ENCODE data around the gene PSMD4. TPM values are rescaled to one million over a fixed set of nuclear protein-coding genes. Genes with fewer than 3 reads are reported as not detected.

PSMD4 gene
- polyA plus RNA-seq, 2 of the 4 experiments (the other 2 are of a cell fraction) = 207 to 265 TPM

DNA sequence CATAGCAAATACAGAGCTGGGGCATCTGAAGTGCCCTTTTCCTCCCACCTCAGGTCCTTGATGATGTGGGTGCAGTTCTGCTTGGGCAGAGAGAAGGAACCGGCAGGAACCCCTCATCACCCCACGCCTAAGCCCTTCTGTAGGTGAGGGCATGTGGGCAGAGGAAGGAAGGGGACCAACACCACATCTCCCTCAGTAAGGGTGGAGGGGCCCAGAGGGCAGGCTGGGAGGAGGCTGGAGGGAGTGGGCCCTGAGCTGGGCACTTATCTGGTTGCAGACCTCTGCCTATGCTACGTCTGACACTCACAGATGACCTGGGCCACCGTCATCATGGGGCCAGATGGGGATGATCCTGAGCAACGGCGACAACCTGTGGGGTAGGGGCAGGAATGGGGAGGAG lies 38.6 kb downstream of the PSMD4 start:
- CTCF ChIA-PET = interaction anchor here (1.7 to 42.1 kb wide), 5 partner anchors 8 to 48 kb away, joined by 4 to 831 read pairs (median 13); partner anchors contain the start of gene ZNF687
- Histone ChIP-seq H3K4me2 (no peak overlapping the region), H3K9me3 (no peaks in the 10 kb centered on the region), H3K4me1 (no peaks in the 10 kb centered on the region), H3K4me3 (no peak overlapping the region), H3K27ac (no peak overlapping the region)
- FAIRE-seq (no peak), DNase-seq (ENCODE audit: low read depth in 1 of 2, low spot score in 1 of 2) (no peak), ATAC-seq (peak in 1 of 2 experiments; percentile 3; a peak in 3 of 6 replicates)
- TF ChIP-seq HOXA7 (CRISPR knock-in tag; IDR thresholded peaks at IDR 0.05) (no peak), POLR2AphosphoS2 (conservative IDR thresholded peaks at IDR 0.05; ENCODE audit: low read length) (0 out of 2 replicates have a peak, but pooled peaks have one; percentile 46)
- POLR2A ChIA-PET = interaction anchor here (0.5 to 2.3 kb wide), 2 partner anchors 12 to 28 kb away, joined by 3 to 7 read pairs; partner anchors contain the start of gene ZNF687
- 78% methylated on average over 4 of the region's 6 CpGs for WGBS (ENCODE audit: missing lambda C conversion rate)

DNA sequence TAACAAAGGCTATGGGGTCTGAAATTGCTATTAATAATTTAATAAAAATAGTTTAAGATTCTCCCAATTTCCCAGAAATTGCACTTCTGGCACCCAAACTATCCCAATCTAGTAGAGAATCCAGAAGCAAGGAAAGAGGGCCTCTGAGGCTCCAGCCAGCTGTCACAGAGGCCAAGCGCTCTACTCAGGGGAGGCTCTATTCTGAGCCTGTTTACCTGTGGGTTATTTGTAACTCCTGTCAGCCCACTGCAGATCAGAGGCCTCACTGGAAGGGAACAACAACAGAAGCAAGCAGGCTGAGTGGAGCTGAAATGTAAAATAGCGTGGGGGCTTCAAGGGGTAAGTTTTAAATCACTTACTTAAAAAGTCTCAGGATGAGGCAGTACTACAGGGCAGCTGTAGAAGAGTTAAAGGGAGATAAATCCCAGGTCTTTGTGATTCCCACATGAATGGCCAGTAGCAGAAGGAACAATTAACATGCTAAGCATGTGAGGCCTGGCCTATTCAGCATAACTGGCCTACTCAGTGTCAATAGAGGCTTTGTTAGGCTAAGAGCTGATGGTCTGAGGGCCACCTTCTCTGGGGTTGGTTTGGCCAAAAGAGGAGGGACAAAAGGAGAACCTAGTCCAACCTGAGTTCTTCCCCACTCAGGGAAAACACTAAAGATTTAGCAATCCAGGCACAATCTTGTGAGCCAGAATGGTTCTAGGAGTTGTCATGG lies 40.4 kb downstream of the PSMD4 start:
- FAIRE-seq = no peak
- CTCF ChIA-PET = interaction anchor here (1.0 to 42.1 kb wide), 9 partner anchors 11 to 440 kb away, joined by 3 to 831 read pairs (median 3); partner anchors contain the start of gene ZNF687
- POLR2A ChIA-PET = interaction anchor here (0.5 to 2.3 kb wide), 2 partner anchors 13 to 46 kb away, joined by 4 to 7 read pairs; partner anchors contain the start of gene ZNF687

DNA sequence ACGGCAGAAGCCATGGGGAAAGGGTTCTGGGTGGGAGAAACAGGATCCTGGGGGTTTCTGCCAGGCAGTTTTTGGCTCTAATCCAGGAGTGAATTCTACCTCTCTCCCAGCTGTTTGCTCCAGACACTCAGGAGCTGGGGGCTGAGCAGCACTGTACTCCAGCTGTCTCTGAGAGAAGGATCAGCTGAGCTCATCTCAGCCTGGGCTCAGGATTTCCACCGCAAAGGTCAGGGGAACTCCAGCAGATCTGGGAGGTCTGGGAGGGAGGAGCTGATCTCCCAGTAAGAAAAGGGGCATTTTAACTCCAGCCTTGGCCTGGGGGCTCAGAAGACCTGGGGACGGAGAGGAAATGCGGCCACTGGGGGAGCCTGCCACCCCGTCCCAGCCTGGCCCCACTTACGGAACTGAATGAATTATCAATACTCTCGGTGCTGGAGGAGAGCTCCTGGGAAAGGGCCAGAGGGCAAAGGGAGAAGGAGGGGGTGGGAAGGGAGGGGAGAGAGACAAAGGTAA lies 55.3 kb downstream of the PSMD4 start:
- no peak overlapping the region for H3K4me3 ChIP-seq
- FAIRE-seq (no peak), DNase-seq (ENCODE audit: low read depth in 1 of 2, low spot score in 1 of 2) (no peak), ATAC-seq (no peak)
- no peak for TF ChIP-seq POLR2AphosphoS2 (conservative IDR thresholded peaks at IDR 0.05; ENCODE audit: low read length)
- TF ChIP-seq HOXB5 (CRISPR knock-in tag; IDR thresholded peaks at IDR 0.05) = no peak
- TF ChIP-seq HOXB13 (CRISPR knock-in tag; IDR thresholded peaks at IDR 0.05; ENCODE audit: low read depth) = no peak
- TF ChIP-seq PHF8 (IDR thresholded peaks at IDR 0.05; ENCODE audit: borderline replicate concordance, low read depth) = no peak
- TF ChIP-seq, protein P1, sequence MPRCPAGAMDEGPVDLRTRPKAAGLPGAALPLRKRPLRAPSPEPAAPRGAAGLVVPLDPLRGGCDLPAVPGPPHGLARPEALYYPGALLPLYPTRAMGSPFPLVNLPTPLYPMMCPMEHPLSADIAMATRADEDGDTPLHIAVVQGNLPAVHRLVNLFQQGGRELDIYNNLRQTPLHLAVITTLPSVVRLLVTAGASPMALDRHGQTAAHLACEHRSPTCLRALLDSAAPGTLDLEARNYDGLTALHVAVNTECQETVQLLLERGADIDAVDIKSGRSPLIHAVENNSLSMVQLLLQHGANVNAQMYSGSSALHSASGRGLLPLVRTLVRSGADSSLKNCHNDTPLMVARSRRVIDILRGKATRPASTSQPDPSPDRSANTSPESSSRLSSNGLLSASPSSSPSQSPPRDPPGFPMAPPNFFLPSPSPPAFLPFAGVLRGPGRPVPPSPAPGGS (IDR thresholded peaks at IDR 0.05) = no peak
- no peak for TF ChIP-seq RFX5 (IDR thresholded peaks at IDR 0.05)
- TF ChIP-seq, protein P2, sequence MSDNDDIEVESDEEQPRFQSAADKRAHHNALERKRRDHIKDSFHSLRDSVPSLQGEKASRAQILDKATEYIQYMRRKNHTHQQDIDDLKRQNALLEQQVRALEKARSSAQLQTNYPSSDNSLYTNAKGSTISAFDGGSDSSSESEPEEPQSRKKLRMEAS (IDR thresholded peaks at IDR 0.05) = no peak
- no peak for TF ChIP-seq RNF2 (IDR thresholded peaks at IDR 0.05; ENCODE audit: borderline replicate concordance, low read depth)
- TF ChIP-seq, protein P3, sequence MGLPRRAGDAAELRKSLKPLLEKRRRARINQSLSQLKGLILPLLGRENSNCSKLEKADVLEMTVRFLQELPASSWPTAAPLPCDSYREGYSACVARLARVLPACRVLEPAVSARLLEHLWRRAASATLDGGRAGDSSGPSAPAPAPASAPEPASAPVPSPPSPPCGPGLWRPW (IDR thresholded peaks at IDR 0.05) = no peak
- no peak for TF ChIP-seq ESRRA (IDR thresholded peaks at IDR 0.05; ENCODE audit: borderline replicate concordance, low read length)
- TF ChIP-seq, protein P4, sequence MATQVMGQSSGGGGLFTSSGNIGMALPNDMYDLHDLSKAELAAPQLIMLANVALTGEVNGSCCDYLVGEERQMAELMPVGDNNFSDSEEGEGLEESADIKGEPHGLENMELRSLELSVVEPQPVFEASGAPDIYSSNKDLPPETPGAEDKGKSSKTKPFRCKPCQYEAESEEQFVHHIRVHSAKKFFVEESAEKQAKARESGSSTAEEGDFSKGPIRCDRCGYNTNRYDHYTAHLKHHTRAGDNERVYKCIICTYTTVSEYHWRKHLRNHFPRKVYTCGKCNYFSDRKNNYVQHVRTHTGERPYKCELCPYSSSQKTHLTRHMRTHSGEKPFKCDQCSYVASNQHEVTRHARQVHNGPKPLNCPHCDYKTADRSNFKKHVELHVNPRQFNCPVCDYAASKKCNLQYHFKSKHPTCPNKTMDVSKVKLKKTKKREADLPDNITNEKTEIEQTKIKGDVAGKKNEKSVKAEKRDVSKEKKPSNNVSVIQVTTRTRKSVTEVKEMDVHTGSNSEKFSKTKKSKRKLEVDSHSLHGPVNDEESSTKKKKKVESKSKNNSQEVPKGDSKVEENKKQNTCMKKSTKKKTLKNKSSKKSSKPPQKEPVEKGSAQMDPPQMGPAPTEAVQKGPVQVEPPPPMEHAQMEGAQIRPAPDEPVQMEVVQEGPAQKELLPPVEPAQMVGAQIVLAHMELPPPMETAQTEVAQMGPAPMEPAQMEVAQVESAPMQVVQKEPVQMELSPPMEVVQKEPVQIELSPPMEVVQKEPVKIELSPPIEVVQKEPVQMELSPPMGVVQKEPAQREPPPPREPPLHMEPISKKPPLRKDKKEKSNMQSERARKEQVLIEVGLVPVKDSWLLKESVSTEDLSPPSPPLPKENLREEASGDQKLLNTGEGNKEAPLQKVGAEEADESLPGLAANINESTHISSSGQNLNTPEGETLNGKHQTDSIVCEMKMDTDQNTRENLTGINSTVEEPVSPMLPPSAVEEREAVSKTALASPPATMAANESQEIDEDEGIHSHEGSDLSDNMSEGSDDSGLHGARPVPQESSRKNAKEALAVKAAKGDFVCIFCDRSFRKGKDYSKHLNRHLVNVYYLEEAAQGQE (IDR thresholded peaks at IDR 0.05) = no peak
- TF ChIP-seq FOXS1 (CRISPR knock-in tag; IDR thresholded peaks at IDR 0.05) = no peak
- no peak for TF ChIP-seq SMC3 (IDR thresholded peaks at IDR 0.05)
- TF ChIP-seq EP300 (IDR thresholded peaks at IDR 0.05) = no peak
- no peak for TF ChIP-seq NFE2L2 (conservative IDR thresholded peaks at IDR 0.05; ENCODE audit: low read length)
- H3K27ac ChIP-seq = no peak overlapping the region
- H3K4me1 ChIP-seq = peaks cover 43% of the 10 kb centered on the region
- no peak overlapping the region for H3K4me2 ChIP-seq
- WGBS (ENCODE audit: missing lambda C conversion rate) = 88% methylated on average over 6 of the region's 7 CpGs
- CTCF ChIA-PET = interaction anchor here (0.6 to 42.1 kb wide), 8 partner anchors 9 to 148 kb away, joined by 3 to 831 read pairs (median 7); no protein-coding TSS in a partner anchor
- no peaks in the 10 kb centered on the region for H3K9me3 ChIP-seq
- POLR2A ChIA-PET = interaction anchor here (0.6 to 2.7 kb wide), 2 partner anchors 31 to 93 kb away, joined by 5 to 7 read pairs; no protein-coding TSS in a partner anchor

More for the DNA sequence above, 40.4 kb downstream of the PSMD4 start:
- no peak overlapping the region for H3K4me2 ChIP-seq
- DNase-seq (ENCODE audit: low read depth in 1 of 2, low spot score in 1 of 2) (no peak), ATAC-seq (no peak)
- no peaks in the 10 kb centered on the region for H3K9me3 ChIP-seq
- WGBS (ENCODE audit: missing lambda C conversion rate) = 92% methylated on average over 2 of the region's 2 CpGs
- no peak overlapping the region for H3K4me3 ChIP-seq
- no peak overlapping the region for H3K27ac ChIP-seq
- TF ChIP-seq, protein P3 (IDR thresholded peaks at IDR 0.05) = no peak
- TF ChIP-seq ZFP36 (IDR thresholded peaks at IDR 0.05; ENCODE audit: borderline replicate concordance, partially characterized antibody) (no peak), HEYL (CRISPR knock-in tag; IDR thresholded peaks at IDR 0.05) (no peak), HOXB5 (CRISPR knock-in tag; IDR thresholded peaks at IDR 0.05) (no peak), EHMT2 (IDR thresholded peaks at IDR 0.05; ENCODE audit: low read depth) (no peak), JUNB (IDR thresholded peaks at IDR 0.05) (no peak), KDM1A (IDR thresholded peaks at IDR 0.05; ENCODE audit: low read depth) (no peak)
- no peaks in the 10 kb centered on the region for H3K4me1 ChIP-seq
